T-cell (primary cell): ENCODE measurements around the gene TCF7L1. TPM values are rescaled to one million over a fixed set of nuclear protein-coding genes. Genes with fewer than 3 reads are reported as not detected.

Source experiments
- ATAC-seq, 4 experiments: fragments of 200-7000 bp in 3 of 4; fragments of 150-1000 bp in 1 of 4; cut with Tn5 transposase; replicated peaks in 1 of 4; 1 replicate in 3 of 4; 2 replicates in 1 of 4; pipeline ENCODE4 v1.10.0; 2021; ENCODE audit warnings: moderate library complexity in 3 of 4, mild to moderate bottlenecking in 2 of 4, moderate number of reproducible peaks in 1 of 4
- CTCF ChIA-PET, 2 donors: fragments of 300-600 bp; sonication (Branson Sonifier 250); formaldehyde crosslinking; loops; one replicate each; lab custom pipeline; 2022; ENCODE audit warnings: antibody characterized with exemption in 2 of 2; lab: Charles Lee
- POLR2A ChIA-PET, 2 donors: fragments of 300-600 bp; sonication (Branson Sonifier 250); formaldehyde crosslinking; loops; one replicate each; lab custom pipeline; 2022; ENCODE audit warnings: antibody characterized with exemption in 2 of 2; lab: Charles Lee
- DNase-seq, 35 experiments: peaks; one replicate each; pipeline versions ENCODE4 v3.0.0 to v3.0.0-alpha.2; 2013 to 2023
- H3K27ac ChIP-seq: one replicate; pipeline ENCODE4 v1.5.1; 2013; ENCODE audit warnings: low read length
- H3K27me3 ChIP-seq, 2 experiments: replicated peaks in 1 of 2; 1 replicate in 1 of 2; 2 replicates in 1 of 2; pipeline versions ENCODE4 v1.6.1 to v1.7.0; 2013; ENCODE audit warnings: low read length in 1 of 2, mixed read lengths in 1 of 2; ENCODE audit not compliant: control insufficient read depth in 2 of 2, insufficient read depth in 2 of 2; ENCODE audit errors: extremely low read depth in 1 of 2
- H3K36me3 ChIP-seq, 2 donors: 1 replicate in 1 of 2; 2 replicates in 1 of 2; pipeline versions ENCODE4 v1.6.1 to v1.7.0; 2013; ENCODE audit warnings: low read length in 1 of 2; ENCODE audit not compliant: control insufficient read depth in 2 of 2, insufficient read depth in 1 of 2; ENCODE audit errors: extremely low read depth in 1 of 2
- H3K4me1 ChIP-seq, 2 experiments: 1 replicate in 1 of 2; 2 replicates in 1 of 2; pipeline versions ENCODE4 v1.6.1 to v1.7.0; 2013; ENCODE audit warnings: low read length in 2 of 2, mixed read lengths in 1 of 2; ENCODE audit not compliant: insufficient read depth in 2 of 2, control insufficient read depth in 1 of 2; ENCODE audit errors: extremely low read depth in 1 of 2
- H3K4me3 ChIP-seq, 2 donors: 1 replicate in 1 of 2; 2 replicates in 1 of 2; pipeline versions ENCODE4 v1.5.1 to v1.7.0; 2013; ENCODE audit warnings: mild to moderate bottlenecking in 2 of 2, low read length in 1 of 2, moderate library complexity in 1 of 2; ENCODE audit not compliant: control insufficient read depth in 1 of 2; ENCODE audit errors: extremely low read depth in 1 of 2
- H3K9me3 ChIP-seq: 2 replicates; pipeline ENCODE4 v1.7.0; 2013
- H3K27ac Mint-ChIP-seq, 2 donors: one replicate each; pipeline ENCODE4 v1.8.0; 2020 to 2021; ENCODE audit warnings: mild to moderate bottlenecking in 2 of 2, mixed read lengths in 2 of 2
- H3K27me3 Mint-ChIP-seq, 2 donors: one replicate each; pipeline ENCODE4 v1.8.0; 2021 to 2022; ENCODE audit warnings: mixed read lengths in 2 of 2
- H3K36me3 Mint-ChIP-seq: one replicate; pipeline ENCODE4 v1.8.0; 2021; ENCODE audit warnings: mixed read lengths
- H3K4me1 Mint-ChIP-seq, 3 donors: one replicate each; pipeline ENCODE4 v1.8.0; 2020 to 2022; ENCODE audit warnings: mixed read lengths in 3 of 3, mild to moderate bottlenecking in 1 of 3
- H3K4me3 Mint-ChIP-seq, 3 donors: one replicate each; pipeline ENCODE4 v1.8.0; 2020 to 2022; ENCODE audit warnings: mild to moderate bottlenecking in 3 of 3, mixed read lengths in 3 of 3, moderate library complexity in 3 of 3
- H3K9me3 Mint-ChIP-seq, 3 donors: one replicate each; pipeline ENCODE4 v1.8.0; 2020 to 2022; ENCODE audit warnings: mixed read lengths in 3 of 3
- WGBS: methylation state at CpG from one replicate; pipeline ENCODE4 v1.1.5; 2013; ENCODE audit warnings: missing lambda C conversion rate; ENCODE audit not compliant: insufficient coverage; 5-methylcytosine and 5-hydroxymethylcytosine counted together
- total RNA-seq, 35 experiments: library from RNA in 6 of 35; stranded (reverse) in 6 of 35; fragments of 120-200 nt in 1 of 35; gene quantifications; one replicate each; pipeline versions ENCODE4 v1.2.1 to v1.2.4 and lab custom pipeline; 2013 to 2026

Gene TCF7L1
- total RNA-seq, 5 donors from 2014 or later (not counting 1 experiment from before 2014, with no cell fraction given), result 0.07 to 0.16 (median 0.15) TPM; not detected in 2

GRCh38 chr2:85307527-85307897 is 174.3 kb downstream of the TCF7L1 start:
- Mint-ChIP-seq H3K27ac (peak overlapping the region; percentile 74 to 85), H3K4me3 (peak overlapping the region; percentile 67 to 85 (median 75)), H3K4me1 (peaks cover 32 to 46% (median 43%) of the 10 kb centered on the region in 3 donors), H3K27me3 (peaks cover 3 to 4% of the 10 kb centered on the region in 2 donors), H3K9me3 (no peaks in the 10 kb centered on the region), H3K36me3 (no peaks in the 10 kb centered on the region)
- ChIA-PET CTCF (no interaction called here), POLR2A (no interaction called here)
- no CpG with 5 or more reads among the region's 9 CpGs for WGBS
- no peak for ATAC-seq
- no peak for DNase-seq
- peaks cover 0 to 23% of the 10 kb centered on the region in 2 experiments for H3K27me3 ChIP-seq
- peak overlapping the region in 1 of 2 donors; percentile 10 for H3K4me3 ChIP-seq
- H3K4me1 ChIP-seq, result peaks cover 26 to 50% of the 10 kb centered on the region in 2 experiments
- no peaks in the 10 kb centered on the region for H3K36me3 ChIP-seq
- no peak overlapping the region for H3K27ac ChIP-seq
- H3K9me3 ChIP-seq, result no peaks in the 10 kb centered on the region

GRCh38 chr2:85308201-85308600 is 175.0 kb downstream of the TCF7L1 start:
- ChIA-PET CTCF (interaction anchor here in 1 of 2 donors (1.6 kb wide), 1 partner anchor 8 kb away, joined by 6 read pairs; no protein-coding TSS in a partner anchor), POLR2A (interaction anchor here in 1 of 2 donors (0.5 to 2.8 kb wide), 2 partner anchors 11 to 16 kb away, joined by 3 to 13 read pairs; no protein-coding TSS in a partner anchor)
- H3K36me3 ChIP-seq, result no peaks in the 10 kb centered on the region
- H3K9me3 Mint-ChIP-seq, result no peaks in the 10 kb centered on the region
- H3K4me1 ChIP-seq, result peaks cover 26 to 50% of the 10 kb centered on the region in 2 experiments
- DNase-seq (no peak), ATAC-seq (no peak)
- H3K4me3 ChIP-seq, result no peak overlapping the region
- WGBS, result 95% methylated on average over 4 of the region's 6 CpGs
- peaks cover 0 to 16% of the 10 kb centered on the region in 2 experiments for H3K27me3 ChIP-seq
- H3K27ac ChIP-seq, result no peak overlapping the region
- peaks cover 32 to 46% (median 43%) of the 10 kb centered on the region in 3 donors for H3K4me1 Mint-ChIP-seq
- peak overlapping the region in 1 of 3 donors; percentile 85 for H3K4me3 Mint-ChIP-seq
- H3K9me3 ChIP-seq, result no peaks in the 10 kb centered on the region
- peaks cover 3 to 4% of the 10 kb centered on the region in 2 donors for H3K27me3 Mint-ChIP-seq
- H3K27ac Mint-ChIP-seq, result peak overlapping the region; percentile 90 to 92
- H3K36me3 Mint-ChIP-seq, result no peaks in the 10 kb centered on the region

GRCh38 chr2:85308896-85309555 is 175.8 kb downstream of the TCF7L1 start:
- Histone ChIP-seq H3K27me3 (peaks cover 0 to 9% of the 10 kb centered on the region in 2 experiments), H3K4me1 (peaks cover 26 to 47% of the 10 kb centered on the region in 2 experiments), H3K4me3 (peak overlapping the region; percentile 42 to 66), H3K9me3 (no peaks in the 10 kb centered on the region), H3K27ac (peak overlapping the region; percentile 63), H3K36me3 (peaks cover under 1 to 2% of the 10 kb centered on the region in 2 donors)
- Mint-ChIP-seq H3K4me3 (peak overlapping the region; percentile 71 to 85 (median 80)), H3K27ac (peak overlapping the region; percentile 90 to 92), H3K9me3 (no peaks in the 10 kb centered on the region), H3K4me1 (peaks cover 34 to 46% (median 46%) of the 10 kb centered on the region in 3 donors), H3K36me3 (no peaks in the 10 kb centered on the region), H3K27me3 (peaks cover 3 to 4% of the 10 kb centered on the region in 2 donors)
- CTCF ChIA-PET, result interaction anchor here (0.6 to 1.6 kb wide), 5 partner anchors 8 to 14 kb away, joined by 3 to 10 read pairs (median 6); no protein-coding TSS in a partner anchor
- POLR2A ChIA-PET, result interaction anchor here (0.6 to 2.8 kb wide), 3 partner anchors 10 to 87 kb away, joined by 3 to 13 read pairs (median 8); no protein-coding TSS in a partner anchor
- peak in 3 of 4 experiments; percentile 7 to 22 (median 11) for ATAC-seq
- no peak for DNase-seq
- WGBS, result 50% methylated on average over 9 of the region's 15 CpGs

- Histone ChIP-seq H3K27me3 (peaks cover 0 to 3% of the 10 kb centered on the region in 2 experiments), H3K9me3 (no peaks in the 10 kb centered on the region), H3K4me1 (peaks cover 26 to 47% of the 10 kb centered on the region in 2 experiments), H3K36me3 (peaks cover 6 to 9% of the 10 kb centered on the region in 2 donors), H3K4me3 (peak overlapping the region; percentile 42 to 66), H3K27ac (peak overlapping the region; percentile 63)
- peaks cover 38 to 48% (median 46%) of the 10 kb centered on the region in 3 donors for H3K4me1 Mint-ChIP-seq
- H3K36me3 Mint-ChIP-seq, result peaks cover 3% of the 10 kb centered on the region
- DNase-seq, result peak in 17 of 35 experiments; percentile 14 to 50 (median 23)
- H3K9me3 Mint-ChIP-seq, result no peaks in the 10 kb centered on the region
- H3K4me3 Mint-ChIP-seq, result peak overlapping the region; percentile 71 to 85 (median 80)
- peak; percentile 60 to 71 (median 68) for ATAC-seq
- CTCF ChIA-PET, result interaction anchor here (0.6 to 1.6 kb wide), 7 partner anchors 9 to 13 kb away, joined by 3 to 10 read pairs (median 4); no protein-coding TSS in a partner anchor
- WGBS, result 19% methylated on average over 13 of the region's 19 CpGs
- peak overlapping the region; percentile 90 to 92 for H3K27ac Mint-ChIP-seq
- peaks cover 0 to 4% of the 10 kb centered on the region in 2 donors for H3K27me3 Mint-ChIP-seq
- POLR2A ChIA-PET, result interaction anchor here (0.8 to 2.8 kb wide), 2 partner anchors 10 to 17 kb away, joined by 3 to 13 read pairs; no protein-coding TSS in a partner anchor
These were observed 176.6 kb downstream of the TCF7L1 start for GRCh38 chr2:85309699-85310321.

GRCh38 chr2:85310330-85310729 is 177.1 kb downstream of the TCF7L1 start:
- no CpG with 5 or more reads among the region's 3 CpGs for WGBS
- H3K9me3 ChIP-seq, result no peaks in the 10 kb centered on the region
- peak overlapping the region; percentile 71 to 85 (median 80) for H3K4me3 Mint-ChIP-seq
- H3K9me3 Mint-ChIP-seq, result no peaks in the 10 kb centered on the region
- peaks cover 10 to 14% of the 10 kb centered on the region in 2 donors for H3K36me3 ChIP-seq
- H3K27me3 ChIP-seq, result no peaks in the 10 kb centered on the region
- H3K27ac Mint-ChIP-seq, result peak overlapping the region; percentile 90 to 92
- H3K27me3 Mint-ChIP-seq, result peaks cover 0 to 2% of the 10 kb centered on the region in 2 donors
- H3K4me3 ChIP-seq, result no peak overlapping the region
- no peak for ATAC-seq
- peaks cover 38 to 48% (median 44%) of the 10 kb centered on the region in 3 donors for H3K4me1 Mint-ChIP-seq
- POLR2A ChIA-PET, result interaction anchor here in 1 of 2 donors (2.8 kb wide), 1 partner anchor 9 kb away, joined by 13 read pairs; no protein-coding TSS in a partner anchor
- peak overlapping the region; percentile 63 for H3K27ac ChIP-seq
- CTCF ChIA-PET, result interaction anchor here (1.0 to 1.4 kb wide), 3 partner anchors 9 to 10 kb away, joined by 3 to 10 read pairs (median 3); no protein-coding TSS in a partner anchor
- H3K4me1 ChIP-seq, result peaks cover 26 to 47% of the 10 kb centered on the region in 2 experiments
- DNase-seq, result no peak
- peaks cover 3% of the 10 kb centered on the region for H3K36me3 Mint-ChIP-seq
